Measurements from ENCODE around the gene NCAPH2.

NCAPH2 gene

DNA sequence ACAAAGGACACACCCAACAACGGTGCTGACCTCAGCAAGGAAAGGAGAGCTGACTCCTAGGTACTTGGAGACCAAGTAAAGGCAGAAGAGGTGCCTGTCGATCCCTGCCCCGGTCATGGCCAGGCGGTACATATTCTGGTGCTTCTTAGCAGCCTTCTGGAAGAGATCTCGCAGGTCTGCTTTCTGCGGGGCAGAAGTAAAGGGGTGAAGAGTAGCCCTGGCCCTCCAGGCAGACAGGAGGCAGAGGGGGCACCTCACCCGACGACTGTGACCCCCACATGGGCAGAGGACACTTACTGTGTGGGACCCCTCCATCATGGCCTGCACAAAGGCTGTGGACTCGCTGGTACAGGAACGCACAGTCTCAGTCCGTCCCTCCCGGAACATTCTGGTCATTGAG is 62.8 kb downstream of the NCAPH2 start:
- DNase-seq (ENCODE audit: low read depth in 2 of 2), result no peak

DNA sequence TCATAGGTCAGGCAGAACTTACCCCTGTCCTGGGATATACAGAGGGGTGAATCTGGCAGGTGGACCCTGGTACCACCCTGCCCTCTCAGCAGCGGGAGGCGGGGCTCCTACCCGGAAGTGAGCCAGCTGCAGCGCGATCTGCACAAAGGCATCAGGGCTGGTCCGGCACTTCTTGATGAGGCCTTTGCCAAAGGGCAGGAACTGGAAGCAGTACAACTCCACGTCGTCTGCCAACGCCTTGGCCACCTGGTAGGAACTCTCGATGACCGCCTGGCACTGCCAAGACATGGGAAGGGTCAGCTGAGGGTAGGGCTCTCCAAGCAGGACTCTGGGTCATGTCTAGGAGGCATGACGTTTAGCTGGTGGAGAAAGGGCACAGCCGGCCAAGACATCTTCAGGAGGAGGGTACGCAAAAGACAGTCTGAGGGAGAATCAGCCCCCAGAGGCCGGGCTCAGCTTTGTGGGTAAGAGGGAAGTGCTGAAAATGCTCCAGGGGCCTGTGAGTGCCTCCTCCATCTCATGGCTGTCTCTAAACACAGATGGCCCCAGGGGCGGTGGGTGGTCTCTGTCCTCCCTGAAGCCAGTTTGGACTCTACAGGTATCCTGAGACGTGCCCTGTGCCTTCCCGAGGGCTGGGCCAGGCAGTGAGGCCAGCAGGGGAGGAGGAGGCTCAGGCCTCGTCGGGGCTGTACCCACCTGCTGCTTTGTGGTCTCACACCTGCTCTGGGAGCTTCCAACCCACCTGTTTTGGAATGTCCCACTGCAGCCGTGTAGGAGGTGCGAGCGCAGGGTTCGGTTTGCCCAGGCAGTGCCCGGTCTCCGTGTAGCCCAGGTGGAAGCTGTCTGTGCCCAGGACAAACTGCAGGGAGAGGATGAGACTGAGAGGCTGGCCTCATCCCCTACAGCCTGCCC is 63.5 kb downstream of the NCAPH2 start:
- no peak for DNase-seq (ENCODE audit: low read depth in 2 of 2)

DNA sequence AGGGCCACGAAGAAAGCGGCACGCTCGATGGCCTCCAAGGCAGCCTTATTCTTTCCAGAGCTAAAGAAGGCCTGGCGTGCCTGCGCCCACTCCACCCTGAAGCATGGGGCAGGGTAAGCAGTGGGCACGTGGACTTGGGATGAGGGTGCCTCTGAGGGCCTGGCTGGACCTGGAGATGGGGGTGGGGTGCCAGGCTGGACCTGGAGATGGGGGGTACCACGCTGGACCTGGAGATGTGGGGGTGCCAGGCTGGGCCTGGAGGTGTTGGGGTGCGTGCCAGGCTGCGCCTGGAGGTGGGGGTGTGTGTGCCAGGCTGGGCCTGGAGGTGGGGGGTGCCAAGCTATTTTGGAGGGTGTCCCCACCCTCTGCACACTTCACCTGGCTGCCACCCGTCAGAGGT is 64.9 kb downstream of the NCAPH2 start:
- DNase-seq (ENCODE audit: low read depth in 2 of 2), result no peak

DNA sequence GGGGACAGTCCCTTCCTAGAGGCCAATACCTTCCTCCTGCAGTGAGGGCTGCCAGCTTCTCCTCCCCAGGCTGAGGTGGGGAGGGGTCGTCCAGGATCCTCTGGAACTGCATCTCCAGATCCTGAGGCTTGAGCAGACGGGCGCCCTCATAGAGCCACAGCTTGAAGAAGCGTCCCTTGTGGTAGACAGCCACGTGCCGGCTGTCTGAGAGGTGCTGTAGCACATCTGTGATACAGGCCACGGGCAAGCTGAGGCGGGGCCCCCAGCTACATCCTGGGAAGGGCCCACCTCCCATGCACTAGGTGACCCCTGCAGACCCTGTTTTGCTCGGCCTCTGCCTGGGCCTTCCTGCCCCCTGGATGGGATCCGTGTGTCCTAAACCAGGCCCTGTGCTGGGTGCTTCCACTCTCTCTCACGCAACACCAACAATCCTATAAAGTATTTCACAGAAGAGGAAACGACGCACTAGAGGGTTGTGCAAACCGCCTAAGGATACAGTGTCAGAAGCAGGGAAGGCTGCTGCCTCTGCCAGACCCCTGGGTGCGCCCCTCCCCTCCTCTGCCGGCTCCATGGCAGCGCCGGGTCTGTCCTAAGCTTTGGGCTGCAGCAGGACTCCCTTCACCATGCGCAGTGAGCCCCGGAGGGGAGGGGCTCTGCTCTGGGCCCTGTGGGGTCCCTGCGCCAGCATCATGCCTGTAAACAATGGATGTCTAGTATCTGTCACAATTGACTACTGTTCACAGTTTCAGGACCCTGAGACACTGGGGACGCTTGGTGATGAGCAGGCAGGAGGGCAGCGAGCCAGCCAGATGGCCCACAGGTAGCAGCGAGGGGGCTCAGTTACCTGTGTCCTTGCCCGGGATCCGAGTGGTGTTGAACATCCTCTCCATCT is 65.7 kb downstream of the NCAPH2 start:
- DNase-seq (ENCODE audit: low read depth in 2 of 2), result no peak

DNA sequence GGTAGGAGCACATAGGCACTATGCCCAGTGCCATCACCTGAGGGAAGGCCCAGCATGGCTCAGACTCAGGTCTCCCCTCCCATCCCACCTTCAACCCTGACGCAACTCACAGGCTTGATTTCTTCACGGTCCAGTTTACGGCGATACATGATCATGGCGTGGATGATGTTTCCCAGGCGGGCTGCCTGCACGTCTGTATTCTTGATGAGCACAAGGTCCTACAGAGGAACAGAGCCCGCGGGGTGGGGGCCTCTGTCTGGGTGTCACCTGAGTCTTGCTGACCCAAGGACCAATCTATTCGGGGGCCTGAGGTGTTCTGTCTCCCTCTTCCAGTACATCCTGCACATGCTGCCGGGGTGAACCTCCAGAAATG is 66.3 kb downstream of the NCAPH2 start:
- no peak for DNase-seq (ENCODE audit: low read depth in 2 of 2)
